WI38 (cell line): ENCODE results near the gene UBE2E2.

Experiments
- H3K4me3 ChIP-seq: 2 replicates; pipeline ENCODE4 v1.5.1; 2011; ENCODE audit warnings: low read depth, mild to moderate bottlenecking, control low read depth, low read length
- TF ChIP-seq, protein P1 (sequence below): IDR thresholded peaks from 2 replicates; pipeline ENCODE4 v1.5.1; 2012; ENCODE audit warnings: low read depth, mild to moderate bottlenecking, control low read depth, low read length

Gene UBE2E2

GRCh38 chr3:23461069-23461468, 257.9 kb downstream of the UBE2E2 start:
- H3K4me3 ChIP-seq: no peak overlapping the region
- TF ChIP-seq, protein P1, sequence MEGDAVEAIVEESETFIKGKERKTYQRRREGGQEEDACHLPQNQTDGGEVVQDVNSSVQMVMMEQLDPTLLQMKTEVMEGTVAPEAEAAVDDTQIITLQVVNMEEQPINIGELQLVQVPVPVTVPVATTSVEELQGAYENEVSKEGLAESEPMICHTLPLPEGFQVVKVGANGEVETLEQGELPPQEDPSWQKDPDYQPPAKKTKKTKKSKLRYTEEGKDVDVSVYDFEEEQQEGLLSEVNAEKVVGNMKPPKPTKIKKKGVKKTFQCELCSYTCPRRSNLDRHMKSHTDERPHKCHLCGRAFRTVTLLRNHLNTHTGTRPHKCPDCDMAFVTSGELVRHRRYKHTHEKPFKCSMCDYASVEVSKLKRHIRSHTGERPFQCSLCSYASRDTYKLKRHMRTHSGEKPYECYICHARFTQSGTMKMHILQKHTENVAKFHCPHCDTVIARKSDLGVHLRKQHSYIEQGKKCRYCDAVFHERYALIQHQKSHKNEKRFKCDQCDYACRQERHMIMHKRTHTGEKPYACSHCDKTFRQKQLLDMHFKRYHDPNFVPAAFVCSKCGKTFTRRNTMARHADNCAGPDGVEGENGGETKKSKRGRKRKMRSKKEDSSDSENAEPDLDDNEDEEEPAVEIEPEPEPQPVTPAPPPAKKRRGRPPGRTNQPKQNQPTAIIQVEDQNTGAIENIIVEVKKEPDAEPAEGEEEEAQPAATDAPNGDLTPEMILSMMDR: no peak

DNA sequence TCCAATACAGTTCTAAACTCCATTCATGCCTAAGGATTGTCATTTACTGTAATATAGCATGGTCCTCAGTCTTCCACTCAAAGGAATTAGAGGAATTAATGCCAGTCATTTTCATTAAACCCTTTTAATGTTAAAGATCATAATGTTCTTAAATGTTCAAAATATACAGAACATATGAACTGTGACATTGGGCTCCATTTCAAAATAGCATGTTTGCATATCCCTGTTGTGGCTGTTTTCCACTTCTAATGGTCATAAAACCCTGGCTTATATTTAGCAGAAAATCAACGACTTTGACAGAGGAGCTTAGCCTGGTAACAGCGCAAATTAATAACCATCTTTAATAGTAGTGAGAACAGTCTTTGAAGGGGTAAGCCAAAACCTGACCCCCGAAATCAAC, 260.7 kb downstream of the UBE2E2 start:
- H3K4me3 ChIP-seq: no peak overlapping the region
- TF ChIP-seq, protein P1: no peak

- no peak overlapping the region for H3K4me3 ChIP-seq
- TF ChIP-seq, protein P1: no peak
These were observed 262.4 kb downstream of the UBE2E2 start for GRCh38 chr3:23465569-23465968.

DNA sequence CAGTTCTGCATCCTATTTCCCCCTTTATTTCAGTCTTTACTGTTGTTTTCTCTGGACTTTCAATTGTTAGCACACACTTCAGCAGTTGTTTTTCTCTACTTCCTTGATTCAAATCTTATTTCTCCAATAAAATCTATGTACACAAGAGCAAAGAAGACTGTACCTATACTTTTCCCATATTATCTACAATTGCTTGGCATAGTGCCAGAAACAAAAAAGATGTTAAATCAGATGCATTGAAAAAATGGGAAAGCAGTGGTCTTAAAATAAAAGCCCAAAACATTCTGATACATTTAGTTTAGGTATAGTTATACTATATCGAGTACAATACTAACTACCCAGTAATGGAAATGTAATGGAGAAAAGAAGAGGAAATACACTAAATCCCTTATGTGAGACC, 265.1 kb downstream of the UBE2E2 start:
- no peak overlapping the region for H3K4me3 ChIP-seq
- TF ChIP-seq, protein P1: no peak

GRCh38 chr3:23474580-23475357, 271.6 kb downstream of the UBE2E2 start:
- TF ChIP-seq, protein P1: no peak
- no peak overlapping the region for H3K4me3 ChIP-seq

GRCh38 chr3:23475446-23475845, 272.3 kb downstream of the UBE2E2 start:
- H3K4me3 ChIP-seq: no peak overlapping the region
- TF ChIP-seq, protein P1: no peak

DNA sequence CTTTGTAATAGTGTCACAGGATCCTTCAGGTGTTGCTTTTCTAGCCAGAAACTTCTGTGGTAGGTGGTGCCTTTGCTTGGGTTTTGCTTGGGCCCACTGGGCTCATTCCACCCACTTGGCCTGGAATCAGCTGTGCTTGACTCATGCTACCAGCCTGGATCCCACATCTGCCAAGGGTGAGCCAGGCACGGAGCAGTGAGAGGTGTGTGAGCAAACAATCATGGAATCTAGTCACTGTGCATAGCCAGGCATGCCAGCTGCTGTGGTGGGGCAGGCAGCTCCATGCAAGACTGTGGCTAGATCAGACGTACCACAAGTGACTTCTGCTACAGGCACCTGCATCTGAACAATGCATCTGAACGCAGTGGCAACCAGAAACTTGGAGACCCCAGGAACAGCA, 275.9 kb downstream of the UBE2E2 start:
- TF ChIP-seq, protein P1: no peak
- no peak overlapping the region for H3K4me3 ChIP-seq
